HCT116 (cell line): Measurements from ENCODE around the gene RPL28. TPM values are rescaled to one million over a fixed set of nuclear protein-coding genes. Genes with fewer than 3 reads are reported as not detected.

ENCODE experiments used
- ATAC-seq: fragments of 200-7000 bp; cut with Tn5 transposase; 2 replicates; pipeline ENCODE4 v1.9.1; 2020; ENCODE audit warnings: mild to moderate bottlenecking, moderate library complexity
- BruUV-seq: library from RNA; stranded (reverse); fragments of 400-500 nt; replicated peaks from 2 replicates; lab custom pipeline; 2021; lab: Mats Ljungman, UMichigan
- CTCF ChIA-PET: fragments of 300-600 bp; sonication (Branson Sonifier 250); formaldehyde crosslinking; loops from one replicate; lab custom pipeline; 2021; ENCODE audit warnings: antibody characterized with exemption; lab: Charles Lee
- POLR2A ChIA-PET: fragments of 300-600, 350-600 bp; sonication (Branson Sonifier 250); formaldehyde crosslinking; loops from one replicate; lab custom pipeline; 2021; ENCODE audit warnings: antibody characterized with exemption; lab: Charles Lee
- RAD21 ChIA-PET, 2 experiments: fragments of 300-600 bp; sonication (Branson Sonifier 250); formaldehyde crosslinking; loops; one replicate each; lab custom pipeline; 2023; ENCODE audit warnings: low total read pairs in 2 of 2; ENCODE audit not compliant: uncharacterized antibody in 2 of 2, unreplicated experiment in 2 of 2, low non-redundant PET in 1 of 2; lab: Charles Lee
- DNase-seq: peaks from one replicate; pipeline ENCODE4 v3.0.0-alpha.2; 2010; ENCODE audit warnings: low read depth, low spot score
- H2AFZ ChIP-seq: fragments of 200-600 bp; shearing (Covaris generic), sonication (generic); 2 replicates; pipeline ENCODE4 v1.6.1; 2017; ENCODE audit warnings: low read depth, mixed run types, mixed read lengths, antibody characterized with exemption, low read length; ENCODE audit not compliant: poor library complexity, severe bottlenecking
- H3K27ac ChIP-seq: 2 replicates; pipeline ENCODE4 v1.5.1; 2012; ENCODE audit warnings: low read depth, low read length
- H3K27me3 ChIP-seq: fragments of 200-600 bp; sonication (generic); 2 replicates; pipeline ENCODE4 v1.6.1; 2016; ENCODE audit warnings: mixed run types, low read length, mixed read lengths; ENCODE audit not compliant: insufficient read depth
- H3K36me3 ChIP-seq, 2 experiments: fragments of 200-500 bp in 1 of 2; fragments of 200-600 bp in 1 of 2; sonication (Bioruptor generic) in 1 of 2; sonication (generic) in 1 of 2; 2 replicates each; pipeline versions ENCODE4 v1.5.1 to v1.6.1; 2014 to 2016; ENCODE audit warnings: low read length in 2 of 2, inconsistent platforms in 1 of 2, mixed read lengths in 1 of 2, mixed run types in 1 of 2; ENCODE audit not compliant: insufficient read depth in 2 of 2, control insufficient read depth in 1 of 2
- H3K4me1 ChIP-seq, 2 experiments: fragments of 200-600 bp in 1 of 2; sonication (generic) in 1 of 2; 2 replicates each; pipeline versions ENCODE4 v1.5.1 to v1.6.1; 2012 to 2017; ENCODE audit warnings: low read length in 2 of 2, inconsistent platforms in 1 of 2, mild to moderate bottlenecking in 1 of 2, mixed read lengths in 1 of 2, mixed run types in 1 of 2, moderate library complexity in 1 of 2; ENCODE audit not compliant: insufficient read depth in 2 of 2, control insufficient read depth in 1 of 2
- H3K4me2 ChIP-seq: fragments of 200-600 bp; sonication (generic); 2 replicates; pipeline ENCODE4 v1.6.1; 2017; ENCODE audit warnings: mixed run types, low read length, mixed read lengths
- H3K4me3 ChIP-seq, 2 experiments: fragments of 200-600 bp in 1 of 2; sonication (generic) in 1 of 2; replicated peaks in 1 of 2; 2 replicates each; pipeline ENCODE4 v1.5.1; 2011 to 2016; ENCODE audit warnings: low read length in 2 of 2, control low read depth in 1 of 2, low read depth in 1 of 2, mild to moderate bottlenecking in 1 of 2, mixed read lengths in 1 of 2, mixed run types in 1 of 2
- H3K79me2 ChIP-seq: fragments of 200-600 bp; sonication (generic); 2 replicates; pipeline ENCODE4 v1.6.1; 2017; ENCODE audit warnings: mild to moderate bottlenecking, mixed run types, low read length, moderate library complexity, mixed read lengths; ENCODE audit not compliant: insufficient read depth
- H3K9ac ChIP-seq: fragments of 200-600 bp; sonication (generic); 2 replicates; pipeline ENCODE4 v1.6.1; 2016; ENCODE audit warnings: low read length, mixed read lengths
- H3K9me2 ChIP-seq: fragments of 200-600 bp; sonication (generic), shearing (Covaris generic); 2 replicates; pipeline ENCODE4 v1.6.1; 2017; ENCODE audit warnings: mixed run types, mild to moderate bottlenecking, moderate library complexity; ENCODE audit not compliant: insufficient read depth
- H3K9me3 ChIP-seq, 2 experiments: fragments of 200-500 bp in 1 of 2; fragments of 200-600 bp in 1 of 2; sonication (Bioruptor generic) in 1 of 2; sonication (generic) in 1 of 2; 2 replicates each; pipeline ENCODE4 v1.6.1; 2014 to 2017; ENCODE audit warnings: low read length in 2 of 2, mixed read lengths in 2 of 2, inconsistent platforms in 1 of 2, low read depth in 1 of 2, mild to moderate bottlenecking in 1 of 2, mixed run types in 1 of 2, moderate library complexity in 1 of 2; ENCODE audit not compliant: control insufficient read depth in 1 of 2, insufficient read depth in 1 of 2
- H4K20me1 ChIP-seq: fragments of 200-600 bp; sonication (generic), shearing (Covaris generic); 2 replicates; pipeline ENCODE4 v1.6.1; 2017; ENCODE audit warnings: mixed run types, mild to moderate bottlenecking, moderate library complexity; ENCODE audit not compliant: insufficient read depth
- CBX3 ChIP-seq: IDR thresholded peaks from 2 replicates; pipeline ENCODE4 v1.6.1; 2012; ENCODE audit warnings: low read depth
- CEBPB ChIP-seq: IDR thresholded peaks from 2 replicates; pipeline ENCODE4 v1.6.1; 2012; ENCODE audit warnings: low read depth
- ELF1 ChIP-seq: IDR thresholded peaks from 2 replicates; pipeline ENCODE4 v1.6.1; 2012; ENCODE audit warnings: low read depth, borderline replicate concordance
- FOSL1 ChIP-seq: IDR thresholded peaks from 2 replicates; pipeline ENCODE4 v1.6.1; 2012; ENCODE audit warnings: low read depth
- JUND ChIP-seq: IDR thresholded peaks from 2 replicates; pipeline ENCODE4 v1.6.1; 2012
- POLR2A ChIP-seq: IDR thresholded peaks from 2 replicates; pipeline ENCODE4 v1.7.0; 2011; ENCODE audit warnings: borderline replicate concordance; ENCODE audit not compliant: insufficient read depth, insufficient read length; ENCODE audit errors: extremely low read depth
- RAD21 ChIP-seq: IDR thresholded peaks from 2 replicates; pipeline ENCODE4 v1.6.1; 2012; ENCODE audit warnings: low read depth, mild to moderate bottlenecking
- REST ChIP-seq: IDR thresholded peaks from 2 replicates; pipeline ENCODE4 v1.6.1; 2012; ENCODE audit warnings: low read depth
- SIN3A ChIP-seq: IDR thresholded peaks from 2 replicates; pipeline ENCODE4 v1.6.1; 2012; ENCODE audit warnings: low read depth
- SRF ChIP-seq: IDR thresholded peaks from 2 replicates; pipeline ENCODE4 v1.6.1; 2012; ENCODE audit warnings: low read depth
- TCF7L2 ChIP-seq: IDR thresholded peaks from 2 replicates; pipeline ENCODE4 v1.7.0; 2011; ENCODE audit warnings: borderline replicate concordance, inconsistent platforms; ENCODE audit not compliant: insufficient read depth, insufficient read length; ENCODE audit errors: extremely low read depth
- YY1 ChIP-seq: IDR thresholded peaks from 2 replicates; pipeline ENCODE4 v1.6.1; 2011; ENCODE audit warnings: low read length, low read depth, moderate library complexity, mild to moderate bottlenecking; ENCODE audit not compliant: insufficient replicate concordance; ENCODE audit errors: extremely low read depth
- ZBTB33 ChIP-seq: IDR thresholded peaks from 2 replicates; pipeline ENCODE4 v1.6.1; 2011; ENCODE audit warnings: mild to moderate bottlenecking, low read length, moderate library complexity; ENCODE audit not compliant: insufficient replicate concordance; ENCODE audit errors: extremely low read depth
- intact Hi-C: fragments of 100-400 bp; cut with micrococcal nuclease; formaldehyde crosslinking; loops from 2 replicates; pipeline ENCODE4 v1.10.0; 2022
- total RNA-seq: library from RNA; stranded (reverse); gene quantifications from one replicate; pipeline ENCODE4 v1.2.1, GENCODE V29; 2021; ENCODE audit not compliant: unreplicated experiment

RPL28 gene
- total RNA-seq, 1 experiment from 2014 or later: 3,050 TPM

GRCh38 chr19:55432241-55432959 is 46.7 kb downstream of the RPL28 start:
- no peak overlapping the region for H2AFZ ChIP-seq
- no peak overlapping the region for H3K9ac ChIP-seq
- no peak for TF ChIP-seq SIN3A
- TF ChIP-seq CEBPB: no peak
- no peak for TF ChIP-seq ZBTB33
- no peak for TF ChIP-seq RAD21
- no peak for TF ChIP-seq REST
- no peak for TF ChIP-seq SRF
- TF ChIP-seq POLR2A: no peak
- no peak for TF ChIP-seq TCF7L2
- no peak for TF ChIP-seq CBX3
- TF ChIP-seq FOSL1: no peak
- no peak for TF ChIP-seq ELF1
- no peak for TF ChIP-seq YY1
- no peak for TF ChIP-seq JUND
- TF ChIP-seq, all 23 proteins: peak for 0
- H4K20me1 ChIP-seq: no peaks in the 10 kb centered on the region
- no peak overlapping the region for H3K4me3 ChIP-seq
- ChIA-PET CTCF (no interaction called here), POLR2A (no interaction called here), RAD21 (no interaction called here)
- H3K79me2 ChIP-seq: no peaks in the 10 kb centered on the region
- H3K9me3 ChIP-seq: no peaks in the 10 kb centered on the region
- no peaks in the 10 kb centered on the region for H3K9me2 ChIP-seq
- H3K36me3 ChIP-seq: no peaks in the 10 kb centered on the region
- no peak overlapping the region for H3K27ac ChIP-seq
- H3K27me3 ChIP-seq: no peaks in the 10 kb centered on the region
- H3K4me2 ChIP-seq: no peak overlapping the region
- intact Hi-C loops: no loop called here
- no TSS peak for BruUV-seq
- peaks cover 0 to 6% of the 10 kb centered on the region in 2 experiments; a peak in 1 of 4 replicates for H3K4me1 ChIP-seq
- no peak for DNase-seq
- peak; percentile 27; the same call in 1 of the 2 replicates for ATAC-seq
